Hepatocyte (in vitro differentiated cells): ENCODE data around the gene NR3C2. TPM values are rescaled to one million over a fixed set of nuclear protein-coding genes. Genes with fewer than 3 reads are reported as not detected.

Experiments used
- DNase-seq: peaks from one replicate; pipeline ENCODE4 v3.0.0-alpha.2; 2016; ENCODE audit warnings: low spot score
- H2AFZ ChIP-seq: fragments of 200-600 bp; sonication (generic); 2 replicates; pipeline ENCODE4 v1.6.0; 2016; ENCODE audit warnings: antibody characterized with exemption, mild to moderate bottlenecking
- H3K27ac ChIP-seq: fragments of 200-600 bp; sonication (generic); 2 replicates; pipeline ENCODE4 v1.5.1; 2016; ENCODE audit warnings: mild to moderate bottlenecking
- H3K27me3 ChIP-seq: fragments of 200-600 bp; sonication (generic); 2 replicates; pipeline ENCODE4 v1.6.1; 2016
- H3K36me3 ChIP-seq: fragments of 200-600 bp; sonication (generic); replicated peaks from 2 replicates; pipeline ENCODE4 v1.5.1; 2016; ENCODE audit warnings: low read depth; ENCODE audit not compliant: insufficient read depth
- H3K4me1 ChIP-seq: fragments of 200-600 bp; sonication (generic); 2 replicates; pipeline ENCODE4 v1.5.1; 2016; ENCODE audit warnings: mild to moderate bottlenecking, moderate library complexity; ENCODE audit not compliant: insufficient read depth
- H3K4me2 ChIP-seq: fragments of 200-600 bp; sonication (generic); 2 replicates; pipeline ENCODE4 v1.6.0; 2016
- H3K4me3 ChIP-seq: fragments of 200-600 bp; sonication (generic); 2 replicates; pipeline ENCODE4 v1.5.1; 2016; ENCODE audit warnings: mild to moderate bottlenecking
- H3K79me2 ChIP-seq: fragments of 200-600 bp; sonication (generic); 2 replicates; pipeline ENCODE4 v1.6.0; 2017; ENCODE audit warnings: mild to moderate bottlenecking
- H3K9me2 ChIP-seq: fragments of 200-600 bp; sonication (generic); replicated peaks from 2 replicates; pipeline ENCODE4 v1.6.0; 2017; ENCODE audit warnings: mild to moderate bottlenecking; ENCODE audit not compliant: insufficient read depth
- H3K9me3 ChIP-seq: fragments of 200-600 bp; sonication (generic); 2 replicates; pipeline ENCODE4 v1.5.1; 2016; ENCODE audit warnings: low read depth, mild to moderate bottlenecking
- H4K20me1 ChIP-seq: fragments of 200-600 bp; sonication (generic); 2 replicates; pipeline ENCODE4 v1.6.0; 2016; ENCODE audit warnings: mild to moderate bottlenecking; ENCODE audit not compliant: insufficient read depth, poor library complexity, severe bottlenecking
- EZH2 ChIP-seq: fragments of 200-600 bp; sonication (generic); IDR thresholded peaks from 2 replicates; pipeline ENCODE4 v1.6.1; 2016; ENCODE audit warnings: antibody characterized with exemption, mild to moderate bottlenecking, borderline replicate concordance
- EZH2phosphoT487 ChIP-seq: fragments of 200-600 bp; sonication (generic); IDR thresholded peaks from one replicate; pipeline ENCODE4 v1.6.1; 2018; ENCODE audit warnings: antibody characterized with exemption, mild to moderate bottlenecking, low read depth, moderate library complexity; ENCODE audit not compliant: unreplicated experiment, severe bottlenecking
- WGBS: methylation state at CpG from one replicate; pipeline ENCODE4 v1.1.6; 2016; ENCODE audit warnings: low lambda C conversion rate; ENCODE audit errors: missing lambda C conversion rate; 5-methylcytosine and 5-hydroxymethylcytosine counted together
- polyA plus RNA-seq: library from polyadenylated mRNA; unstranded; fragments of >200 nt; fragmentation: Nextera tagmentation; extraction: Ambion mirVana; gene quantifications from 2 replicates; pipeline ENCODE4 v1.2.1, GENCODE V29; 2016
- total RNA-seq: library from RNA; depleted of rRNA; stranded (reverse); fragments of >200 nt; gene quantifications from 2 replicates; pipeline ENCODE4 v1.2.3, GENCODE V29; 2014
- TF ChIP-seq, protein P1 (sequence below): fragments of 200-600 bp; sonication (generic); IDR thresholded peaks from 2 replicates; pipeline ENCODE4 v1.5.1; 2016; ENCODE audit warnings: antibody characterized with exemption, mild to moderate bottlenecking; ENCODE audit not compliant: poor library complexity

Gene NR3C2
- total and polyA plus RNA-seq, 2 experiments from 2014 or later = 2.3 to 7.1 TPM

DNA sequence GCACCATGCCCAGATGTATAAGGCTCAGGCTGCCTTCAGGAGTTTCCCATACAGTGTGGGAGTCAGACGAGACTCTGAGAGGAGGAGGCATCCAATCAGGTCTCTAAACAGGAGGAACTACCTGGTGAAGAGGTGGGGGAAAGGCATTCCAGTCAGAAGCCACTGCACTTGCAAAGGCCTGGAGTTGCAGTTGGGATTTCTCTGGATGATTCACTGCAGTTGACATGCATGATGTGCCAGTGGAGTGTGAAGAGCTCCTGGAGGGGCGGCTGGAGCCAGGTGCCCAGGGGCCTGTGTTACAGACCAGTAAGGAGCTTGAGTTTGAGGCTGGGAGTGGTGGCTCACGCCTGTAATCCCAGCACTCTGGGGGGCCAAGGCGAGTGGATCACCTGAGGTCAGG, 371.2 kb downstream of the NR3C2 start:
- TF ChIP-seq, protein P1, sequence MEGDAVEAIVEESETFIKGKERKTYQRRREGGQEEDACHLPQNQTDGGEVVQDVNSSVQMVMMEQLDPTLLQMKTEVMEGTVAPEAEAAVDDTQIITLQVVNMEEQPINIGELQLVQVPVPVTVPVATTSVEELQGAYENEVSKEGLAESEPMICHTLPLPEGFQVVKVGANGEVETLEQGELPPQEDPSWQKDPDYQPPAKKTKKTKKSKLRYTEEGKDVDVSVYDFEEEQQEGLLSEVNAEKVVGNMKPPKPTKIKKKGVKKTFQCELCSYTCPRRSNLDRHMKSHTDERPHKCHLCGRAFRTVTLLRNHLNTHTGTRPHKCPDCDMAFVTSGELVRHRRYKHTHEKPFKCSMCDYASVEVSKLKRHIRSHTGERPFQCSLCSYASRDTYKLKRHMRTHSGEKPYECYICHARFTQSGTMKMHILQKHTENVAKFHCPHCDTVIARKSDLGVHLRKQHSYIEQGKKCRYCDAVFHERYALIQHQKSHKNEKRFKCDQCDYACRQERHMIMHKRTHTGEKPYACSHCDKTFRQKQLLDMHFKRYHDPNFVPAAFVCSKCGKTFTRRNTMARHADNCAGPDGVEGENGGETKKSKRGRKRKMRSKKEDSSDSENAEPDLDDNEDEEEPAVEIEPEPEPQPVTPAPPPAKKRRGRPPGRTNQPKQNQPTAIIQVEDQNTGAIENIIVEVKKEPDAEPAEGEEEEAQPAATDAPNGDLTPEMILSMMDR = no peak
- TF ChIP-seq EZH2 = no peak
- no peak for TF ChIP-seq EZH2phosphoT487

DNA sequence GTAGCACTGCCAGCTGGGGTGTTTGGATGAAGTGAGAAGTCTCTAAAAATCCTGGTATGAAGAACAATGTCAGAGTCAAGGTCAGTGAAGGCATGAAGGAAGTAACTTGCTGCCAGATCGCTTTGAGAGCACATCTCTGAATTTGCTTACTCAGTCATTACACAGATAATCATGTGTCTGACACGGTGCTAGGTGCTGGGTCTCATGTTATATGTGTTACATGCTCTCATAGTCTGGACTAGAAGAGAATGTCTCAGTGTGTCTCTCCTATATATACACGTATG, 372.4 kb downstream of the NR3C2 start:
- 88% methylated on average over 3 of the region's 3 CpGs for WGBS

More for the DNA sequence above, 371.2 kb downstream of the NR3C2 start:
- Histone ChIP-seq H3K9me2 (no peaks in the 10 kb centered on the region), H3K4me1 (no peaks in the 10 kb centered on the region), H4K20me1 (no peaks in the 10 kb centered on the region), H3K4me2 (no peak overlapping the region), H3K79me2 (no peaks in the 10 kb centered on the region), H2AFZ (no peak overlapping the region), H3K27ac (no peak overlapping the region), H3K4me3 (no peak overlapping the region), H3K27me3 (no peaks in the 10 kb centered on the region), H3K36me3 (no peaks in the 10 kb centered on the region), H3K9me3 (no peaks in the 10 kb centered on the region)
- 84% methylated on average over 4 of the region's 4 CpGs for WGBS
- DNase-seq = no peak

DNA sequence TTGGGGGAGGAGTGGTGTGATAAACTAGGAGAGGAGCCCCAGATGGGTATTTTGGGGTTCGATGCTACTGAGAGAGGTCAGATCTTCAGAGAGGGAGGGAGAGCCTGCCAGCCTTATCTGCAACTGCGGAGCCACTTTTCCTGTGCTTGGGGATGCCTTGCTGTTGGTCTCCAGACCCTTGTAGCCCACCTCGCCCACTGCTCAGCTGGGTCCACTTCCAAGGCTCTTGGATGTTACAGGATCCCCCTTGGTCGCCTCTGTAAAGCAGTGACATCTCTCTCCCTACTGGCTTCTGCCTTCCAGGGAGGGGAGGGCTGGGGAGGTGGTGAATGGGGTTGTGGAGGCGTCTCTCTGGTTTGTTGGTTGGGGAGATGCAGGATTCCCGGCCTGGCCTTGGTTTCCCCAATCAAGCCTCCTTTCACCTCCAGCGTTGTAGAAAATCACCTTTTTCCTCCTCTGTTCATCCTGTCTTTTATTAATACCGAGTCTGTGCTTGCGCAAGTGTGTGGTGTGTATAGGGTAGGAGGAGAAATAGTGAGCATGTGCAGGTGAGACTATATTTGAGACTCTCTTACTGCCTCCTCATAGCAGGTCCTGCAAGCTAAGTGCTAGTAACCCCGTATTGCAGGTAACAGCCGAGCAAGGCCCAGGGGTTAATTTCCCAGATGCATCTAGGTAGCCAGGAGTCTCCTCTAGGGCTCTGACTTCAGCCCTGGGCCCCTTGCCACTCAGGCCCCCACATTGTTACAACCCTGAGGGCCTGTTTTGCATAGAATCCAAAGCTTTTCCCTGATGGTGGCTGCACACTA, 372.9 kb downstream of the NR3C2 start:
- no peak overlapping the region for H3K4me3 ChIP-seq
- H3K27ac ChIP-seq = no peak overlapping the region
- no peak overlapping the region for H2AFZ ChIP-seq
- no peak overlapping the region for H3K4me2 ChIP-seq
- H3K9me2 ChIP-seq = no peaks in the 10 kb centered on the region
- H3K4me1 ChIP-seq = no peaks in the 10 kb centered on the region
- no peak for DNase-seq
- H4K20me1 ChIP-seq = no peaks in the 10 kb centered on the region
- no peaks in the 10 kb centered on the region for H3K9me3 ChIP-seq
- H3K79me2 ChIP-seq = no peaks in the 10 kb centered on the region
- H3K27me3 ChIP-seq = no peaks in the 10 kb centered on the region
- H3K36me3 ChIP-seq = no peaks in the 10 kb centered on the region
- TF ChIP-seq EZH2 = no peak
- TF ChIP-seq, protein P1 = no peak
- no peak for TF ChIP-seq EZH2phosphoT487
- WGBS = 93% methylated on average over 11 of the region's 11 CpGs

More for the DNA sequence above, 372.4 kb downstream of the NR3C2 start:
- Histone ChIP-seq H3K4me3 (no peak overlapping the region), H3K9me3 (no peaks in the 10 kb centered on the region), H3K27ac (no peak overlapping the region), H3K27me3 (no peaks in the 10 kb centered on the region), H3K4me2 (no peak overlapping the region), H3K79me2 (no peaks in the 10 kb centered on the region), H2AFZ (no peak overlapping the region), H4K20me1 (no peaks in the 10 kb centered on the region), H3K4me1 (no peaks in the 10 kb centered on the region), H3K9me2 (no peaks in the 10 kb centered on the region), H3K36me3 (no peaks in the 10 kb centered on the region)
- TF ChIP-seq EZH2 = no peak
- no peak for TF ChIP-seq EZH2phosphoT487
- TF ChIP-seq, protein P1 = no peak
- DNase-seq = no peak
